GM04504 (cell line): ENCODE data around the gene CDKAL1.
"Not testable (repeated sequence)": the region's sequence is repeated elsewhere in the genome, so short reads cannot be mapped to it uniquely, and the experiment has no call there.

ENCODE experiments used
- DNase-seq: peaks from one replicate; pipeline ENCODE4 v3.0.0-alpha.2; 2012; ENCODE audit warnings: low read depth

Gene CDKAL1

GRCh38 chr6:20924094-20924493 is 389.8 kb downstream of the CDKAL1 start:
- DNase-seq: not testable (repeated sequence)

GRCh38 chr6:20924911-20925543 is 390.8 kb downstream of the CDKAL1 start:
- DNase-seq: peak; percentile 36

- no peak for DNase-seq
Observed at GRCh38 chr6:20927130-20927860, 393.0 kb downstream of the CDKAL1 start.

- no peak for DNase-seq
Observed at GRCh38 chr6:20929283-20929682, 395.0 kb downstream of the CDKAL1 start.

- DNase-seq: no peak
Observed at GRCh38 chr6:20931093-20931492, 396.8 kb downstream of the CDKAL1 start.

GRCh38 chr6:20931772-20932171 is 397.5 kb downstream of the CDKAL1 start:
- DNase-seq: no peak

- DNase-seq: no peak
Observed at GRCh38 chr6:20932284-20932683, 398.0 kb downstream of the CDKAL1 start.

- DNase-seq: no peak
Observed at GRCh38 chr6:20933057-20933788, 399.0 kb downstream of the CDKAL1 start.

GRCh38 chr6:20936949-20937348 is 402.7 kb downstream of the CDKAL1 start:
- no peak for DNase-seq

GRCh38 chr6:20939161-20939775 is 405.0 kb downstream of the CDKAL1 start:
- no peak for DNase-seq

- no peak for DNase-seq
Observed at GRCh38 chr6:20943040-20943627, 408.9 kb downstream of the CDKAL1 start.

GRCh38 chr6:20943922-20944321 is 409.7 kb downstream of the CDKAL1 start:
- DNase-seq: no peak

- DNase-seq: no peak
Observed at GRCh38 chr6:20946022-20946421, 411.8 kb downstream of the CDKAL1 start.

GRCh38 chr6:20946890-20947289 is 412.6 kb downstream of the CDKAL1 start:
- no peak for DNase-seq

- no peak for DNase-seq
Observed at GRCh38 chr6:20947977-20948376, 413.7 kb downstream of the CDKAL1 start.

GRCh38 chr6:20948556-20948955 is 414.3 kb downstream of the CDKAL1 start:
- no peak for DNase-seq

GRCh38 chr6:20949138-20949537 is 414.9 kb downstream of the CDKAL1 start:
- no peak for DNase-seq

GRCh38 chr6:20952699-20953474 is 418.6 kb downstream of the CDKAL1 start:
- peak; percentile 78 for DNase-seq

- DNase-seq: no peak
Observed at GRCh38 chr6:20954315-20954714, 420.1 kb downstream of the CDKAL1 start.

GRCh38 chr6:20955131-20955530 is 420.9 kb downstream of the CDKAL1 start:
- no peak for DNase-seq

GRCh38 chr6:20955751-20956150 is 421.5 kb downstream of the CDKAL1 start:
- DNase-seq: no peak
